Astrocyte (in vitro differentiated cells and primary cell): Measurements from ENCODE around the gene ZNF512. TPM values are rescaled to one million over a fixed set of nuclear protein-coding genes. Genes with fewer than 3 reads are reported as not detected.
A peak's percentile ranks its signal among the peaks of the same experiment; 100 is the strongest.

ENCODE experiments used
- DNase-seq: peaks from one replicate; pipeline ENCODE4 v3.0.0-alpha.2; 2010; ENCODE audit warnings: low read depth
- FAIRE-seq: peaks from 2 replicates; lab custom pipeline; 2011; peaks lifted over from hg19 to GRCh38; lab: Jason Lieb, UNC
- H2AFZ ChIP-seq: 2 replicates; pipeline ENCODE4 v1.6.0; 2012; ENCODE audit warnings: low read depth, low read length, inconsistent platforms
- H3K27ac ChIP-seq: 2 replicates; pipeline ENCODE4 v1.5.1; 2011; ENCODE audit warnings: low read depth, low read length, inconsistent platforms
- H3K27me3 ChIP-seq: 2 replicates; pipeline ENCODE4 v1.6.0; 2011; ENCODE audit warnings: low read length, inconsistent platforms; ENCODE audit not compliant: insufficient read depth
- H3K36me3 ChIP-seq: 2 replicates; pipeline ENCODE4 v1.5.1; 2011; ENCODE audit warnings: low read length, inconsistent platforms; ENCODE audit not compliant: insufficient read depth
- H3K4me1 ChIP-seq: 2 replicates; pipeline ENCODE4 v1.5.1; 2011; ENCODE audit warnings: low read length, inconsistent platforms; ENCODE audit not compliant: insufficient read depth
- H3K4me2 ChIP-seq: 2 replicates; pipeline ENCODE4 v1.6.0; 2012; ENCODE audit warnings: low read length, inconsistent platforms
- H3K4me3 ChIP-seq: 2 replicates; pipeline ENCODE4 v1.5.1; 2011; ENCODE audit warnings: low read depth, mild to moderate bottlenecking, low read length, inconsistent platforms; ENCODE audit not compliant: insufficient read depth
- H3K79me2 ChIP-seq: 2 replicates; pipeline ENCODE4 v1.6.0; 2012; ENCODE audit warnings: mild to moderate bottlenecking, low read length, inconsistent platforms; ENCODE audit not compliant: insufficient read depth
- H3K9ac ChIP-seq: 2 replicates; pipeline ENCODE4 v1.6.0; 2012; ENCODE audit warnings: mild to moderate bottlenecking, low read length, inconsistent platforms
- H3K9me3 ChIP-seq: 2 replicates; pipeline ENCODE4 v1.5.1; 2012; ENCODE audit warnings: low read depth, mild to moderate bottlenecking, low read length, inconsistent platforms; ENCODE audit not compliant: insufficient read depth
- H4K20me1 ChIP-seq: 2 replicates; pipeline ENCODE4 v1.6.0; 2012; ENCODE audit warnings: low read length, inconsistent platforms; ENCODE audit not compliant: insufficient read depth
- H3K27ac Mint-ChIP-seq: one replicate; pipeline ENCODE4 v1.8.0; 2021; ENCODE audit warnings: mild to moderate bottlenecking, mixed read lengths; ENCODE audit not compliant: unreplicated experiment
- H3K27me3 Mint-ChIP-seq: one replicate; pipeline ENCODE4 v1.8.0; 2021; ENCODE audit warnings: low read depth, mixed read lengths; ENCODE audit not compliant: unreplicated experiment
- H3K36me3 Mint-ChIP-seq: one replicate; pipeline ENCODE4 v1.8.0; 2021; ENCODE audit warnings: low read depth, mixed read lengths; ENCODE audit not compliant: unreplicated experiment
- H3K4me1 Mint-ChIP-seq: one replicate; pipeline ENCODE4 v1.8.0; 2021; ENCODE audit warnings: low read depth, mixed read lengths; ENCODE audit not compliant: unreplicated experiment
- H3K4me3 Mint-ChIP-seq: one replicate; pipeline ENCODE4 v1.8.0; 2021; ENCODE audit warnings: mild to moderate bottlenecking, moderate library complexity, mixed read lengths; ENCODE audit not compliant: unreplicated experiment
- H3K9me3 Mint-ChIP-seq: one replicate; pipeline ENCODE4 v1.8.0; 2021; ENCODE audit warnings: mild to moderate bottlenecking, mixed read lengths; ENCODE audit not compliant: unreplicated experiment
- CTCF ChIP-seq: IDR thresholded peaks from 2 replicates; pipeline ENCODE4 v1.5.1; 2011; ENCODE audit warnings: low read depth, mild to moderate bottlenecking, inconsistent platforms, low read length, moderate library complexity; ENCODE audit not compliant: insufficient read depth
- EZH2 ChIP-seq: IDR thresholded peaks from 2 replicates; pipeline ENCODE4 v1.6.1; 2012; ENCODE audit warnings: mild to moderate bottlenecking, low read length, inconsistent platforms; ENCODE audit not compliant: insufficient read depth
- total RNA-seq: library from RNA; stranded (reverse); gene quantifications from 2 replicates; pipeline ENCODE4 v1.2.1, GENCODE V29; 2021

Gene ZNF512
- total RNA-seq, 1 donor from 2014 or later: 32.5 TPM

GRCh38 chr2:27606611-27607010 is 23.8 kb downstream of the ZNF512 start:
- peaks cover 18% of the 10 kb centered on the region for H4K20me1 ChIP-seq
- TF ChIP-seq EZH2: no peak
- TF ChIP-seq CTCF: no peak
- H3K27ac Mint-ChIP-seq: no peak overlapping the region

GRCh38 chr2:27613985-27614384 is 31.1 kb downstream of the ZNF512 start:
- peaks cover 3% of the 10 kb centered on the region for H3K36me3 Mint-ChIP-seq
- no peaks in the 10 kb centered on the region for H3K4me1 Mint-ChIP-seq
- Histone ChIP-seq H3K4me1 (no peaks in the 10 kb centered on the region), H3K27ac (no peak overlapping the region), H3K79me2 (peaks cover 30% of the 10 kb centered on the region), H3K4me2 (no peak overlapping the region), H3K36me3 (peaks cover 40% of the 10 kb centered on the region), H3K9ac (no peak overlapping the region), H2AFZ (no peak overlapping the region), H3K27me3 (no peaks in the 10 kb centered on the region), H3K4me3 (no peak overlapping the region), H4K20me1 (peaks cover 5% of the 10 kb centered on the region), H3K9me3 (no peaks in the 10 kb centered on the region)
- no peaks in the 10 kb centered on the region for H3K9me3 Mint-ChIP-seq
- no peak for TF ChIP-seq EZH2
- TF ChIP-seq CTCF: no peak
- H3K27ac Mint-ChIP-seq: no peak overlapping the region
- DNase-seq (no peak), FAIRE-seq (no peak)
- H3K27me3 Mint-ChIP-seq: no peaks in the 10 kb centered on the region
- no peak overlapping the region for H3K4me3 Mint-ChIP-seq

More at GRCh38 chr2:27606611-27607010, 23.8 kb downstream of the ZNF512 start:
- peaks cover 21% of the 10 kb centered on the region for H3K36me3 Mint-ChIP-seq
- Histone ChIP-seq H3K27ac (peak overlapping the region; percentile 54), H3K79me2 (peaks cover 33% of the 10 kb centered on the region), H3K36me3 (peaks cover 26% of the 10 kb centered on the region), H3K9me3 (no peaks in the 10 kb centered on the region), H3K4me3 (no peak overlapping the region), H3K4me2 (peak overlapping the region; percentile 5), H3K27me3 (no peaks in the 10 kb centered on the region), H3K4me1 (no peaks in the 10 kb centered on the region), H3K9ac (peak overlapping the region; percentile 14), H2AFZ (no peak overlapping the region)
- DNase-seq (peak; percentile 51), FAIRE-seq (no peak)
- no peaks in the 10 kb centered on the region for H3K27me3 Mint-ChIP-seq
- peaks cover 2% of the 10 kb centered on the region for H3K4me1 Mint-ChIP-seq
- no peaks in the 10 kb centered on the region for H3K9me3 Mint-ChIP-seq
- H3K4me3 Mint-ChIP-seq: no peak overlapping the region

GRCh38 chr2:27615316-27615715 is 32.5 kb downstream of the ZNF512 start:
- peaks cover 3% of the 10 kb centered on the region for H3K36me3 Mint-ChIP-seq
- no peak for DNase-seq
- no peaks in the 10 kb centered on the region for H3K9me3 Mint-ChIP-seq
- Histone ChIP-seq H3K9ac (no peak overlapping the region), H3K36me3 (peaks cover 44% of the 10 kb centered on the region), H3K79me2 (peaks cover 24% of the 10 kb centered on the region), H3K4me2 (no peak overlapping the region), H3K27ac (no peak overlapping the region), H3K4me3 (no peak overlapping the region), H3K4me1 (no peaks in the 10 kb centered on the region), H3K27me3 (no peaks in the 10 kb centered on the region), H2AFZ (no peak overlapping the region), H3K9me3 (no peaks in the 10 kb centered on the region), H4K20me1 (peaks cover 5% of the 10 kb centered on the region)
- no peak for FAIRE-seq
- no peaks in the 10 kb centered on the region for H3K27me3 Mint-ChIP-seq
- no peak overlapping the region for H3K4me3 Mint-ChIP-seq
- no peak overlapping the region for H3K27ac Mint-ChIP-seq
- TF ChIP-seq EZH2: no peak
- TF ChIP-seq CTCF: no peak
- H3K4me1 Mint-ChIP-seq: no peaks in the 10 kb centered on the region
